OCI-LY1 (cell line): ENCODE measurements around the gene ATP8A2.

Source experiments
- H2AFZ ChIP-seq: fragments of 200-600 bp; sonication (generic), shearing (Covaris generic); 2 replicates; pipeline ENCODE4 v1.6.0; 2014; ENCODE audit warnings: antibody characterized with exemption, mild to moderate bottlenecking, low read length
- H3F3A ChIP-seq: fragments of 200-600 bp; sonication (generic), shearing (Covaris generic); 2 replicates; pipeline ENCODE4 v1.6.0; 2014; ENCODE audit warnings: mild to moderate bottlenecking, antibody characterized with exemption, low read length, moderate library complexity; ENCODE audit not compliant: insufficient read depth
- H3K27ac ChIP-seq: fragments of 200-600 bp; sonication (generic); 2 replicates; pipeline ENCODE4 v1.5.1; 2014; ENCODE audit warnings: low read length, mixed run types, mild to moderate bottlenecking, low read depth; ENCODE audit not compliant: poor library complexity, severe bottlenecking
- H3K27me3 ChIP-seq: fragments of 200-600 bp; sonication (generic); 2 replicates; pipeline ENCODE4 v1.6.0; 2014; ENCODE audit warnings: antibody characterized with exemption, mild to moderate bottlenecking, low read length, moderate library complexity; ENCODE audit not compliant: insufficient read depth
- H3K36me3 ChIP-seq: fragments of 200-600 bp; sonication (generic); 2 replicates; pipeline ENCODE4 v1.6.1; 2014; ENCODE audit warnings: mild to moderate bottlenecking, antibody characterized with exemption, low read length, moderate library complexity, mixed read lengths; ENCODE audit not compliant: insufficient read depth
- H3K4me1 ChIP-seq: fragments of 200-600 bp; sonication (generic); 2 replicates; pipeline ENCODE4 v1.5.1; 2014; ENCODE audit warnings: mild to moderate bottlenecking, low read length, moderate library complexity; ENCODE audit not compliant: insufficient read depth, severe bottlenecking
- H3K4me2 ChIP-seq: fragments of 200-600 bp; sonication (generic), shearing (Covaris generic); 2 replicates; pipeline ENCODE4 v1.6.1; 2014; ENCODE audit warnings: low read length
- H3K4me3 ChIP-seq: fragments of 200-600 bp; sonication (generic); 2 replicates; pipeline ENCODE4 v1.5.1; 2014; ENCODE audit warnings: low read length, low read depth, mild to moderate bottlenecking, mixed read lengths; ENCODE audit not compliant: poor library complexity, severe bottlenecking
- H3K79me2 ChIP-seq: fragments of 200-600 bp; shearing (Covaris generic); 2 replicates; pipeline ENCODE4 v1.6.1; 2016; ENCODE audit warnings: mixed run types, low read length, mixed read lengths; ENCODE audit not compliant: insufficient read depth
- H3K9ac ChIP-seq: fragments of 200-600 bp; sonication (generic), shearing (Covaris generic); 2 replicates; pipeline ENCODE4 v1.6.1; 2014; ENCODE audit warnings: mild to moderate bottlenecking, low read length, mixed read lengths
- H3K9me2 ChIP-seq: fragments of 200-600 bp; sonication (generic), shearing (Covaris generic); 2 replicates; pipeline ENCODE4 v1.6.1; 2014; ENCODE audit warnings: low read depth, mild to moderate bottlenecking, low read length, mixed read lengths
- H3K9me3 ChIP-seq: fragments of 200-600 bp; shearing (Covaris generic); 2 replicates; pipeline ENCODE4 v1.6.1; 2014; ENCODE audit warnings: low read length, mixed read lengths
- H4K20me1 ChIP-seq: fragments of 200-600 bp; sonication (generic), shearing (Covaris generic); 2 replicates; pipeline ENCODE4 v1.6.0; 2016; ENCODE audit warnings: mild to moderate bottlenecking, low read length; ENCODE audit not compliant: insufficient read depth
- CTCF ChIP-seq: fragments of 200-600 bp; sonication (generic), shearing (Covaris generic); IDR thresholded peaks from 2 replicates; pipeline ENCODE4 v1.5.1; 2017; ENCODE audit warnings: mild to moderate bottlenecking, antibody characterized with exemption, low read length, moderate library complexity, mixed read lengths
- EZH2 ChIP-seq: fragments of 200-600 bp; sonication (generic), shearing (Covaris generic); IDR thresholded peaks from 2 replicates; pipeline ENCODE4 v1.8.0; 2017; ENCODE audit warnings: borderline replicate concordance, mixed run types, mild to moderate bottlenecking, antibody characterized with exemption, low read length, moderate library complexity, mixed read lengths

ATP8A2 gene

GRCh38 chr13:25932365-25932764, 560.6 kb downstream of the ATP8A2 start:
- Histone ChIP-seq H3K9ac (no peak overlapping the region), H3K79me2 (no peaks in the 10 kb centered on the region), H2AFZ (no peak overlapping the region), H4K20me1 (no peaks in the 10 kb centered on the region), H3K27me3 (no peaks in the 10 kb centered on the region), H3K9me3 (no peaks in the 10 kb centered on the region), H3K4me2 (no peak overlapping the region), H3F3A (no peaks in the 10 kb centered on the region), H3K9me2 (no peaks in the 10 kb centered on the region), H3K4me3 (no peak overlapping the region), H3K4me1 (no peaks in the 10 kb centered on the region), H3K36me3 (no peaks in the 10 kb centered on the region), H3K27ac (no peak overlapping the region)
- TF ChIP-seq CTCF (no peak), EZH2 (no peak)

GRCh38 chr13:25933520-25933919, 561.7 kb downstream of the ATP8A2 start:
- no peak overlapping the region for H3K4me2 ChIP-seq
- H2AFZ ChIP-seq: no peak overlapping the region
- H4K20me1 ChIP-seq: no peaks in the 10 kb centered on the region
- no peaks in the 10 kb centered on the region for H3K4me1 ChIP-seq
- no peaks in the 10 kb centered on the region for H3K36me3 ChIP-seq
- no peaks in the 10 kb centered on the region for H3F3A ChIP-seq
- H3K4me3 ChIP-seq: no peak overlapping the region
- no peaks in the 10 kb centered on the region for H3K9me3 ChIP-seq
- H3K9ac ChIP-seq: no peak overlapping the region
- H3K27ac ChIP-seq: no peak overlapping the region
- H3K79me2 ChIP-seq: no peaks in the 10 kb centered on the region
- no peaks in the 10 kb centered on the region for H3K27me3 ChIP-seq
- TF ChIP-seq CTCF: no peak
- H3K9me2 ChIP-seq: no peaks in the 10 kb centered on the region

- no peaks in the 10 kb centered on the region for H3K79me2 ChIP-seq
- no peak overlapping the region for H3K4me3 ChIP-seq
- no peaks in the 10 kb centered on the region for H3K36me3 ChIP-seq
- no peaks in the 10 kb centered on the region for H3K27me3 ChIP-seq
- no peaks in the 10 kb centered on the region for H3K9me2 ChIP-seq
- no peaks in the 10 kb centered on the region for H3F3A ChIP-seq
- H2AFZ ChIP-seq: no peak overlapping the region
- H3K4me2 ChIP-seq: no peak overlapping the region
- TF ChIP-seq EZH2: no peak
- TF ChIP-seq CTCF: no peak
- no peaks in the 10 kb centered on the region for H3K4me1 ChIP-seq
- H4K20me1 ChIP-seq: no peaks in the 10 kb centered on the region
- no peaks in the 10 kb centered on the region for H3K9me3 ChIP-seq
- no peak overlapping the region for H3K27ac ChIP-seq
- H3K9ac ChIP-seq: no peak overlapping the region
These were observed 562.4 kb downstream of the ATP8A2 start for GRCh38 chr13:25934127-25934526.
